K562 (cell line): ENCODE data around the gene ECD. TPM values are rescaled to one million over a fixed set of nuclear protein-coding genes. Genes with fewer than 3 reads are reported as not detected.
A peak's percentile ranks its signal among the peaks of the same experiment; 100 is the strongest.

Source experiments
- CREM ChIP-seq: IDR thresholded peaks from 2 replicates; pipeline ENCODE4 v1.6.1; 2014; ENCODE audit warnings: antibody characterized with exemption, low read depth
- ELF2 ChIP-seq: fragments of 250-450 bp; sonication (Bioruptor Pico); IDR thresholded peaks from 2 replicates; pipeline ENCODE4 v1.5.0; 2021; ENCODE audit warnings: mild to moderate bottlenecking
- EP400 ChIP-seq: fragments of 450-650 bp; IDR thresholded peaks from 2 replicates; pipeline ENCODE4 v1.6.1; 2017; ENCODE audit warnings: antibody characterized with exemption, mild to moderate bottlenecking, moderate library complexity
- MNT ChIP-seq, 2 experiments: fragments of 450-650 bp; conservative IDR thresholded peaks; 2 replicates each; pipeline ENCODE4 v1.6.1; 2017; ENCODE audit warnings: mild to moderate bottlenecking in 2 of 2, moderate library complexity in 2 of 2
- SFPQ ChIP-seq: fragments of 200-400 bp; formaldehyde crosslinking; IDR thresholded peaks from 2 replicates; pipeline ENCODE4 v1.6.1; 2017; ENCODE audit warnings: mild to moderate bottlenecking, low read depth, low read length, moderate library complexity
- ZBTB8A ChIP-seq: fragments of 450-650 bp; IDR thresholded peaks from 2 replicates; pipeline ENCODE4 v1.6.1; 2018; ENCODE audit warnings: mild to moderate bottlenecking, moderate library complexity; ENCODE audit not compliant: partially characterized antibody
- ZNF444 ChIP-seq: fragments of 250-450 bp; sonication (Bioruptor Pico); IDR thresholded peaks from 2 replicates; pipeline ENCODE4 v1.4.0; 2020; ENCODE audit warnings: mild to moderate bottlenecking, moderate library complexity
- polyA plus RNA-seq, 8 experiments: library from polyadenylated mRNA; depleted of rRNA in 4 of 8; stranded (reverse) in 5 of 8; unstranded in 3 of 8; fragments of >200 nt; fragmentation: Nextera tagmentation in 2 of 8; fragmentation: Illumina TruSeq in 1 of 8; extraction: Ambion mirVana in 2 of 8; extraction: Trizol in 1 of 8; gene quantifications; 2 replicates each; pipeline versions ENCODE4 v1.2.1 to v1.2.3, GENCODE V29; 2011 to 2014; ENCODE audit warnings: inconsistent platforms in 1 of 8, missing spikeins in 1 of 8
- total RNA-seq, 7 experiments: library from RNA; depleted of rRNA in 6 of 7; stranded (reverse); fragments of >200 nt in 6 of 7; fragmentation: Illumina TruSeq in 2 of 7; extraction: Trizol in 2 of 7; gene quantifications; 2 replicates each; pipeline versions ENCODE4 v1.2.1 to v1.2.3, GENCODE V29; 2011 to 2021; ENCODE audit warnings: low replicate concordance in 1 of 7
- TF ChIP-seq, protein P1 (sequence below): IDR thresholded peaks from 2 replicates; pipeline ENCODE4 v1.6.1; 2016; ENCODE audit warnings: missing genetic modification characterization, missing compliant biosample characterization

The ECD gene
- total and polyA plus RNA-seq, 9 of the 15 experiments (the other 6 are each of a cell fraction or from before 2014, with no cell fraction given), result 33.5 to 79.9 (median 53.2) TPM

DNA sequence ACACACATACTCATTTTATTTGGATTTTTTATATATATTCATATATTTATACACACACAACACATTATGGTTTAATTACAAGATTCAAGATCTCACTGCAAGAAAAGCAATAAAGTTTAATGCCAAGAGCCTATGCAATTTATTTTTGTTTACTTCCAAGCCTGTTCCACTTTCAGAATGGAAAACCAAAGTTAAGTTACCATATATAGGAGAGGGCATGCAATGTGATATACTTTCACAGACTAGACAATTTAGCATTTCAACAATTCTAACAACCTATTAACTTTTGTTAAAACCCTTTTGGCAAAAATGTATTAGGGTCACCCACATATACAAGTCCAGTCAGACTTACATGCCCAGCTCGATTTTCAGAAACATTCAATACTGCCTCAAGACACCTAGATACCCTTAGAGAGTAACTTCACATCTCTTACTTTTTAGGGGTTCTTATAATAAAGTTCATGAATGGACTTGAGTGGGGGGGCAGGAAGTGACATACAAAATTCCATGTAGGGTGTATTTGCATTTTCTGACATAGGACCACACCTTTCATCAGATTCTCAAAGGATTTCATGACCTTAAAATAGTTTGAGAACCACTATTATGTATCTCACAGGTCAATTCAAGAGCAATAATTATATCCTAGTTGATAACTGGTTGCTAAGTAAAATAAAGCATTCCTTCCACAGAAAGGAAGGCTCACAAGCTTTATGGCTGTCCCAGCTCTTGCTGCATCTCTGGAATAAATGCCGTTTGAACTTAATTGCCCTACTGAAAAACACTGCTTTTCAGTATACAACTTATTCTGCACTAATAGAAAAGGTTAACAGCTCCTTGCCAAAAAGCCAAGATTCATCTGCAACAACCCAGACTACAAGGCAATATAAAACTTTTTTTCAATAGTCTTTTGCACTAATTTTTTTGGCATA is 73.6 kb downstream of the ECD start (continued):
- TF ChIP-seq CREM (0 out of 2 replicates have a peak, but pooled peaks have one; percentile 35), MNT (conservative IDR thresholded peaks at IDR 0.05) (0 out of 4 replicates have a peak, but pooled peaks of 1 of the 2 experiments have one; percentile 34), ZNF444 (no peak), ZBTB8A (no peak), SFPQ (no peak), ELF2 (CRISPR knock-in tag) (no peak), EP400 (peak; percentile 20; the same call in 1 of the 2 replicates)
- TF ChIP-seq, protein P1, sequence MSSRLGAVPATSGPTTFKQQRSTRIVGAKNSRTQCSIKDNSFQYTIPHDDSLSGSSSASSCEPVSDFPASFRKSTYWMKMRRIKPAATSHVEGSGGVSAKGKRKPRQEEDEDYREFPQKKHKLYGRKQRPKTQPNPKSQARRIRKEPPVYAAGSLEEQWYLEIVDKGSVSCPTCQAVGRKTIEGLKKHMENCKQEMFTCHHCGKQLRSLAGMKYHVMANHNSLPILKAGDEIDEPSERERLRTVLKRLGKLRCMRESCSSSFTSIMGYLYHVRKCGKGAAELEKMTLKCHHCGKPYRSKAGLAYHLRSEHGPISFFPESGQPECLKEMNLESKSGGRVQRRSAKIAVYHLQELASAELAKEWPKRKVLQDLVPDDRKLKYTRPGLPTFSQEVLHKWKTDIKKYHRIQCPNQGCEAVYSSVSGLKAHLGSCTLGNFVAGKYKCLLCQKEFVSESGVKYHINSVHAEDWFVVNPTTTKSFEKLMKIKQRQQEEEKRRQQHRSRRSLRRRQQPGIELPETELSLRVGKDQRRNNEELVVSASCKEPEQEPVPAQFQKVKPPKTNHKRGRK (tag), result no peak
